ENCODE results near the gene KLHL3. TPM values are rescaled to one million over a fixed set of nuclear protein-coding genes. Genes with fewer than 3 reads are reported as not detected.

Gene KLHL3
- total and polyA plus RNA-seq, 7 experiments from 2014 or later, result 4.6 to 47.3 (median 17.8) TPM

GRCh38 chr5:137580030-137580429, 155.9 kb downstream of the KLHL3 start:
- Histone ChIP-seq H3K27ac (ENCODE audit: low read depth, low read length) (no peak overlapping the region), H3K9me3 (ENCODE audit: control insufficient read depth in 2 of 3, low read length in 3 of 3) (no peaks in the 10 kb centered on the region), H3K27me3 (ENCODE audit: control insufficient read depth in 2 of 2, insufficient read depth in 2 of 2, low read length in 2 of 2) (no peaks in the 10 kb centered on the region), H3K36me3 (ENCODE audit: control insufficient read depth in 2 of 3, insufficient read depth in 3 of 3, low read length in 3 of 3) (no peaks in the 10 kb centered on the region), H3K4me1 (ENCODE audit: control insufficient read depth in 2 of 2, insufficient read depth in 2 of 2, low read length in 2 of 2) (no peaks in the 10 kb centered on the region), H3K4me3 (ENCODE audit: low read length) (no peak overlapping the region)
- ChIA-PET CTCF (no interaction called here), POLR2A (no interaction called here)
- DNase-seq, result no peak
- Mint-ChIP-seq H3K27ac (no peak overlapping the region), H3K4me3 (no peak overlapping the region), H3K9me3 (no peaks in the 10 kb centered on the region), H3K27me3 (peaks cover 5 to 22% (median 12%) of the 10 kb centered on the region in 5 donors), H3K4me1 (peaks cover 0 to 5% (median 0%) of the 10 kb centered on the region in 7 donors), H3K36me3 (peaks cover 0 to 4% (median 0%) of the 10 kb centered on the region in 5 donors)
- no peak for ATAC-seq
- intact Hi-C loops (cut with micrococcal nuclease), result no loop called here

- Mint-ChIP-seq H3K4me3 (no peak overlapping the region), H3K4me1 (no peaks in the 10 kb centered on the region), H3K9me3 (no peaks in the 10 kb centered on the region), H3K27me3 (peaks cover 6 to 38% (median 27%) of the 10 kb centered on the region in 5 donors), H3K36me3 (no peaks in the 10 kb centered on the region), H3K27ac (no peak overlapping the region)
- Histone ChIP-seq H3K27me3 (ENCODE audit: control insufficient read depth in 2 of 2, insufficient read depth in 2 of 2, low read length in 2 of 2) (no peaks in the 10 kb centered on the region), H3K9me3 (ENCODE audit: control insufficient read depth in 2 of 3, low read length in 3 of 3) (no peaks in the 10 kb centered on the region), H3K27ac (ENCODE audit: low read depth, low read length) (no peak overlapping the region), H3K4me3 (ENCODE audit: low read length) (no peak overlapping the region), H3K4me1 (ENCODE audit: control insufficient read depth in 2 of 2, insufficient read depth in 2 of 2, low read length in 2 of 2) (no peaks in the 10 kb centered on the region), H3K36me3 (ENCODE audit: control insufficient read depth in 2 of 3, insufficient read depth in 3 of 3, low read length in 3 of 3) (no peaks in the 10 kb centered on the region)
- POLR2A ChIA-PET, result no interaction called here
- intact Hi-C loops (cut with micrococcal nuclease), result no loop called here
- CTCF ChIA-PET, result no interaction called here
- DNase-seq (no peak), ATAC-seq (no peak)
These were observed 160.0 kb downstream of the KLHL3 start for GRCh38 chr5:137575847-137576246.

- no peaks in the 10 kb centered on the region for H3K27me3 ChIP-seq (ENCODE audit: control insufficient read depth in 2 of 2, insufficient read depth in 2 of 2, low read length in 2 of 2)
- intact Hi-C loops (cut with micrococcal nuclease), result no loop called here
- no peaks in the 10 kb centered on the region for H3K4me1 ChIP-seq (ENCODE audit: control insufficient read depth in 2 of 2, insufficient read depth in 2 of 2, low read length in 2 of 2)
- Mint-ChIP-seq H3K4me3 (no peak overlapping the region), H3K36me3 (no peaks in the 10 kb centered on the region), H3K4me1 (no peaks in the 10 kb centered on the region), H3K27ac (no peak overlapping the region), H3K9me3 (no peaks in the 10 kb centered on the region), H3K27me3 (peaks cover 4 to 42% (median 27%) of the 10 kb centered on the region in 5 donors)
- no peak for ATAC-seq
- no peaks in the 10 kb centered on the region for H3K9me3 ChIP-seq (ENCODE audit: control insufficient read depth in 2 of 3, low read length in 3 of 3)
- H3K36me3 ChIP-seq (ENCODE audit: control insufficient read depth in 2 of 3, insufficient read depth in 3 of 3, low read length in 3 of 3), result no peaks in the 10 kb centered on the region
- no peak overlapping the region for H3K4me3 ChIP-seq (ENCODE audit: low read length)
- CTCF ChIA-PET, result no interaction called here
- POLR2A ChIA-PET, result no interaction called here
- DNase-seq, result no peak
- no peak overlapping the region for H3K27ac ChIP-seq (ENCODE audit: low read depth, low read length)
These were observed 160.7 kb downstream of the KLHL3 start for GRCh38 chr5:137575211-137575610.

GRCh38 chr5:137573376-137573775, 162.5 kb downstream of the KLHL3 start:
- H3K4me3 Mint-ChIP-seq, result no peak overlapping the region
- H3K4me3 ChIP-seq (ENCODE audit: low read length), result no peak overlapping the region
- H3K27me3 ChIP-seq (ENCODE audit: control insufficient read depth in 2 of 2, insufficient read depth in 2 of 2, low read length in 2 of 2), result no peaks in the 10 kb centered on the region
- H3K4me1 Mint-ChIP-seq, result no peaks in the 10 kb centered on the region
- H3K36me3 ChIP-seq (ENCODE audit: control insufficient read depth in 2 of 3, insufficient read depth in 3 of 3, low read length in 3 of 3), result no peaks in the 10 kb centered on the region
- H3K9me3 ChIP-seq (ENCODE audit: control insufficient read depth in 2 of 3, low read length in 3 of 3), result no peaks in the 10 kb centered on the region
- no peak overlapping the region for H3K27ac ChIP-seq (ENCODE audit: low read depth, low read length)
- ATAC-seq, result no peak
- peaks cover 3 to 44% (median 35%) of the 10 kb centered on the region in 5 donors for H3K27me3 Mint-ChIP-seq
- H3K36me3 Mint-ChIP-seq, result no peaks in the 10 kb centered on the region
- H3K9me3 Mint-ChIP-seq, result no peaks in the 10 kb centered on the region
- no peak overlapping the region for H3K27ac Mint-ChIP-seq
- POLR2A ChIA-PET, result no interaction called here
- DNase-seq, result no peak
- H3K4me1 ChIP-seq (ENCODE audit: control insufficient read depth in 2 of 2, insufficient read depth in 2 of 2, low read length in 2 of 2), result no peaks in the 10 kb centered on the region
- CTCF ChIA-PET, result no interaction called here
- intact Hi-C loops (cut with micrococcal nuclease), result no loop called here

GRCh38 chr5:137572042-137572695, 163.7 kb downstream of the KLHL3 start:
- Histone ChIP-seq H3K4me3 (ENCODE audit: low read length) (no peak overlapping the region), H3K36me3 (ENCODE audit: control insufficient read depth in 2 of 3, insufficient read depth in 3 of 3, low read length in 3 of 3) (no peaks in the 10 kb centered on the region), H3K9me3 (ENCODE audit: control insufficient read depth in 2 of 3, low read length in 3 of 3) (no peaks in the 10 kb centered on the region), H3K4me1 (ENCODE audit: control insufficient read depth in 2 of 2, insufficient read depth in 2 of 2, low read length in 2 of 2) (no peaks in the 10 kb centered on the region), H3K27ac (ENCODE audit: low read depth, low read length) (no peak overlapping the region), H3K27me3 (ENCODE audit: control insufficient read depth in 2 of 2, insufficient read depth in 2 of 2, low read length in 2 of 2) (no peaks in the 10 kb centered on the region)
- Mint-ChIP-seq H3K4me3 (no peak overlapping the region), H3K27me3 (peaks cover 3 to 45% (median 35%) of the 10 kb centered on the region in 5 donors), H3K4me1 (no peaks in the 10 kb centered on the region), H3K36me3 (no peaks in the 10 kb centered on the region), H3K27ac (no peak overlapping the region), H3K9me3 (no peaks in the 10 kb centered on the region)
- POLR2A ChIA-PET, result no interaction called here
- ATAC-seq (no peak), DNase-seq (no peak)
- CTCF ChIA-PET, result no interaction called here
- intact Hi-C loops (cut with micrococcal nuclease), result no loop called here

- Histone ChIP-seq H3K4me1 (ENCODE audit: control insufficient read depth in 2 of 2, insufficient read depth in 2 of 2, low read length in 2 of 2) (no peaks in the 10 kb centered on the region), H3K9me3 (ENCODE audit: control insufficient read depth in 2 of 3, low read length in 3 of 3) (no peaks in the 10 kb centered on the region), H3K27ac (ENCODE audit: low read depth, low read length) (no peak overlapping the region), H3K27me3 (ENCODE audit: control insufficient read depth in 2 of 2, insufficient read depth in 2 of 2, low read length in 2 of 2) (no peaks in the 10 kb centered on the region), H3K36me3 (ENCODE audit: control insufficient read depth in 2 of 3, insufficient read depth in 3 of 3, low read length in 3 of 3) (no peaks in the 10 kb centered on the region), H3K4me3 (ENCODE audit: low read length) (no peak overlapping the region)
- H3K36me3 Mint-ChIP-seq, result no peaks in the 10 kb centered on the region
- DNase-seq (no peak), ATAC-seq (no peak)
- intact Hi-C loops (cut with micrococcal nuclease), result no loop called here
- H3K4me1 Mint-ChIP-seq, result peaks cover 0 to 2% (median 0%) of the 10 kb centered on the region in 7 donors
- H3K27ac Mint-ChIP-seq, result no peak overlapping the region
- ChIA-PET POLR2A (no interaction called here), CTCF (no interaction called here)
- H3K27me3 Mint-ChIP-seq, result peaks cover 9 to 54% (median 45%) of the 10 kb centered on the region in 5 donors
- H3K4me3 Mint-ChIP-seq, result no peak overlapping the region
- no peaks in the 10 kb centered on the region for H3K9me3 Mint-ChIP-seq
These were observed 165.8 kb downstream of the KLHL3 start for GRCh38 chr5:137570070-137570469.

Measured in naive thymus-derived CD4-positive, alpha-beta T cell (primary cell).